Endothelial cell of umbilical vein (primary cell): Measurements from ENCODE around the gene DARS1. TPM values are rescaled to one million over a fixed set of nuclear protein-coding genes. Genes with fewer than 3 reads are reported as not detected.
A peak's percentile ranks its signal among the peaks of the same experiment; 100 is the strongest.

Source experiments
- BruUV-seq: library from RNA; stranded (reverse); fragments of 400-500 nt; replicated peaks from 2 replicates; lab custom pipeline; 2021; lab: Mats Ljungman, UMichigan
- CTCF ChIA-PET: fragments of 300-600, 350-600 bp; sonication (Branson Sonifier 250); formaldehyde crosslinking; loops from one replicate; lab custom pipeline; 2021; ENCODE audit warnings: antibody characterized with exemption, inconsistent platforms; lab: Charles Lee
- POLR2A ChIA-PET: fragments of 300-600, 350-600 bp; sonication (Branson Sonifier 250); formaldehyde crosslinking; loops from one replicate; lab custom pipeline; 2021; ENCODE audit warnings: antibody characterized with exemption, inconsistent platforms; lab: Charles Lee
- DNase-seq: peaks from one replicate; pipeline ENCODE4 v3.0.0-alpha.2; 2011; ENCODE audit warnings: low read depth, low spot score
- FAIRE-seq: peaks from 2 replicates; lab custom pipeline; 2011; peaks lifted over from hg19 to GRCh38; lab: Jason Lieb, UNC
- H2AFZ ChIP-seq: 2 replicates; pipeline ENCODE4 v1.6.0; 2012; ENCODE audit warnings: low read depth, low read length, control low read depth, inconsistent platforms
- H3K27ac ChIP-seq: 2 replicates; pipeline ENCODE4 v1.5.1; 2011; ENCODE audit warnings: low read depth, mild to moderate bottlenecking, control low read depth, low read length, moderate library complexity; ENCODE audit not compliant: insufficient read depth
- H3K27me3 ChIP-seq, 2 experiments: 2 replicates each; pipeline versions ENCODE4 v1.6.0 to v1.6.1; 2011; ENCODE audit warnings: low read length in 2 of 2, mixed read lengths in 1 of 2; ENCODE audit not compliant: control insufficient read depth in 2 of 2, insufficient read depth in 2 of 2
- H3K36me3 ChIP-seq, 2 experiments: 2 replicates in 1 of 2; 3 replicates in 1 of 2; pipeline ENCODE4 v1.5.1; 2011; ENCODE audit warnings: low read length in 2 of 2, mild to moderate bottlenecking in 1 of 2, moderate library complexity in 1 of 2; ENCODE audit not compliant: control insufficient read depth in 2 of 2, insufficient read depth in 2 of 2; ENCODE audit errors: extremely low read depth in 1 of 2
- H3K4me1 ChIP-seq: 3 replicates; pipeline ENCODE4 v1.5.1; 2011; ENCODE audit warnings: mild to moderate bottlenecking, low read length; ENCODE audit not compliant: control insufficient read depth, insufficient read depth; ENCODE audit errors: extremely low read depth
- H3K4me2 ChIP-seq: 2 replicates; pipeline ENCODE4 v1.6.1; 2011; ENCODE audit warnings: low read length, control low read depth, mixed read lengths; ENCODE audit not compliant: insufficient read depth
- H3K4me3 ChIP-seq, 3 experiments: fragments of 200-600 bp in 1 of 3; sonication (generic), shearing (Covaris generic) in 1 of 3; replicated peaks in 1 of 3; 2 replicates each; pipeline ENCODE4 v1.5.1; 2011 to 2016; ENCODE audit warnings: control low read depth in 3 of 3, low read length in 3 of 3, mild to moderate bottlenecking in 2 of 3, inconsistent platforms in 1 of 3, low read depth in 1 of 3, moderate library complexity in 1 of 3; ENCODE audit not compliant: insufficient read depth in 1 of 3
- H3K79me2 ChIP-seq: 2 replicates; pipeline ENCODE4 v1.6.0; 2012; ENCODE audit warnings: low read length, inconsistent platforms; ENCODE audit not compliant: control insufficient read depth, insufficient read depth
- H3K9ac ChIP-seq: replicated peaks from 2 replicates; pipeline ENCODE3; 2011; ENCODE audit warnings: low read length, control low read depth; ENCODE audit not compliant: insufficient read depth; ENCODE audit errors: extremely low read depth
- H3K9me1 ChIP-seq: replicated peaks from 3 replicates; pipeline ENCODE4 v1.6.0; 2011; ENCODE audit warnings: mild to moderate bottlenecking, low read length; ENCODE audit not compliant: control insufficient read depth, insufficient read depth; ENCODE audit errors: extremely low read depth
- H3K9me3 ChIP-seq: replicated peaks from 2 replicates; pipeline ENCODE4 v1.5.1; 2012; ENCODE audit warnings: low read length, inconsistent platforms; ENCODE audit not compliant: control insufficient read depth, insufficient read depth
- H4K20me1 ChIP-seq: replicated peaks from 2 replicates; pipeline ENCODE3; 2011; ENCODE audit warnings: mild to moderate bottlenecking, low read length; ENCODE audit not compliant: control insufficient read depth, insufficient read depth; ENCODE audit errors: extremely low read depth
- EZH2 ChIP-seq: IDR thresholded peaks from 2 replicates; pipeline ENCODE4 v1.6.1; 2012; ENCODE audit warnings: borderline replicate concordance, low read depth, mild to moderate bottlenecking, moderate library complexity, low read length, inconsistent platforms; ENCODE audit not compliant: severe bottlenecking
- FOS ChIP-seq: IDR thresholded peaks from 2 replicates; pipeline ENCODE4 v1.6.1; 2011; ENCODE audit warnings: mild to moderate bottlenecking, low read length, moderate library complexity, borderline replicate concordance; ENCODE audit not compliant: insufficient read depth
- GATA2 ChIP-seq: IDR thresholded peaks from 2 replicates; pipeline ENCODE4 v1.7.0; 2011; ENCODE audit warnings: low read depth, mild to moderate bottlenecking, moderate library complexity, mixed read lengths, low read length; ENCODE audit not compliant: insufficient read length, insufficient read depth
- JUN ChIP-seq: IDR thresholded peaks from 2 replicates; pipeline ENCODE4 v1.6.1; 2011; ENCODE audit warnings: borderline replicate concordance, low read depth; ENCODE audit not compliant: insufficient read length, insufficient read depth
- MYC ChIP-seq: IDR thresholded peaks from one replicate; pipeline ENCODE4 v1.6.1; 2011; ENCODE audit warnings: mild to moderate bottlenecking, low read depth, low read length
- POLR2A ChIP-seq: IDR thresholded peaks from 2 replicates; pipeline ENCODE4 v1.6.1; 2012; ENCODE audit warnings: low read depth, mild to moderate bottlenecking, control low read depth, low read length
- POLR2AphosphoS5 ChIP-seq: IDR thresholded peaks from 2 replicates; pipeline ENCODE4 v1.6.1; 2012; ENCODE audit warnings: low read depth, mild to moderate bottlenecking, control low read depth, low read length, moderate library complexity; ENCODE audit not compliant: insufficient read depth
- dilution Hi-C: fragments of 300-500 bp; cut with MboI; formaldehyde crosslinking; loops from one replicate; pipeline ENCODE4 v1.15.0; 2019; ENCODE audit warnings: low sequenced_read_pairs; ENCODE audit not compliant: extremely low pct_ligation_motif_present
- intact Hi-C: fragments of 100-400 bp; cut with micrococcal nuclease; formaldehyde crosslinking; loops from one replicate; pipeline ENCODE4 v1.10.0; 2022
- polyA plus RNA-seq, 4 experiments: library from polyadenylated mRNA; depleted of rRNA in 3 of 4; stranded (reverse) in 3 of 4; unstranded in 1 of 4; fragments of >200 nt; gene quantifications; 2 replicates each; pipeline versions ENCODE4 v1.2.1 to v1.2.3, GENCODE V29; 2011 to 2012; ENCODE audit warnings: missing spikeins in 1 of 4
- total RNA-seq: library from RNA; stranded (reverse); gene quantifications from 2 replicates; pipeline ENCODE4 v1.2.3, GENCODE V29; 2021
- TF ChIP-seq, protein P1 (sequence below), 2 donors: IDR thresholded peaks; 1 replicate in 1 of 2; 2 replicates in 1 of 2; pipeline ENCODE4 v1.5.1; 2011; ENCODE audit warnings: low read length in 2 of 2, mild to moderate bottlenecking in 2 of 2, moderate library complexity in 2 of 2, control low read depth in 1 of 2, inconsistent platforms in 1 of 2, low read depth in 1 of 2; ENCODE audit not compliant: insufficient read depth in 1 of 2; ENCODE audit errors: extremely low read depth in 1 of 2
- TF ChIP-seq, protein P2 (sequence below): IDR thresholded peaks from 2 replicates; pipeline ENCODE4 v1.6.1; 2011; ENCODE audit not compliant: insufficient read depth, insufficient read length

DARS1 gene
- total and polyA plus RNA-seq, 2 donors (not counting 3 experiments of a cell fraction or from before 2014, with no cell fraction given) = 20.9 to 41.5 TPM

DNA sequence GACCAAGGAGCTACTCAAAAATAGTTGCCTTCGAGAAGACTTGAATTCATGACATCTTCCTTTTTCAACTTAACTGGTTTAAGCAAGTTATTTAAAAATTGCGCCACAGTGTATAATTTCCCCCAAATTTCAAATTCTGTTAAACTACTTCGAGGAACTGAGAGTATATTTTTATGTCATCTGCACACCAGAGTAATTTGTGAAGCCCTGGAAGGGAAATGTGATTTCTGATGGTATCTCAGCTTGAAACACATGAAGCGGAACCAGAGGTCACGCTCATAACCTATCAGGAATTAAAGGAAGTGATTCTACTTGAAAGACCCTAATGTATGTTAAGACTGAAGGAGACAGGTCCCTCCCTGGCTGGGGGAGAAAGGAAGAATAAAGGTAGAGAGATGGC is 33.9 kb upstream of the DARS1 start:
- H3K9me3 ChIP-seq = no peaks in the 10 kb centered on the region
- peaks cover 15 to 19% of the 10 kb centered on the region in 2 experiments for H3K27me3 ChIP-seq
- POLR2A ChIA-PET = no interaction called here
- H3K4me2 ChIP-seq = no peak overlapping the region
- H3K9me1 ChIP-seq = no peaks in the 10 kb centered on the region
- no peak overlapping the region for H3K4me3 ChIP-seq
- intact Hi-C loops = no loop called here
- CTCF ChIA-PET = no interaction called here
- BruUV-seq = no TSS peak
- FAIRE-seq (no peak), DNase-seq (no peak)
- H3K9ac ChIP-seq = no peak overlapping the region
- TF ChIP-seq JUN = no peak
- TF ChIP-seq GATA2 = peak; percentile 59
- H2AFZ ChIP-seq = no peak overlapping the region
- H4K20me1 ChIP-seq = no peaks in the 10 kb centered on the region
- peaks cover 3% of the 10 kb centered on the region for H3K4me1 ChIP-seq
- dilution Hi-C loops = no loop called here
- H3K79me2 ChIP-seq = no peaks in the 10 kb centered on the region
- H3K27ac ChIP-seq = no peak overlapping the region
- H3K36me3 ChIP-seq = no peaks in the 10 kb centered on the region

DNA sequence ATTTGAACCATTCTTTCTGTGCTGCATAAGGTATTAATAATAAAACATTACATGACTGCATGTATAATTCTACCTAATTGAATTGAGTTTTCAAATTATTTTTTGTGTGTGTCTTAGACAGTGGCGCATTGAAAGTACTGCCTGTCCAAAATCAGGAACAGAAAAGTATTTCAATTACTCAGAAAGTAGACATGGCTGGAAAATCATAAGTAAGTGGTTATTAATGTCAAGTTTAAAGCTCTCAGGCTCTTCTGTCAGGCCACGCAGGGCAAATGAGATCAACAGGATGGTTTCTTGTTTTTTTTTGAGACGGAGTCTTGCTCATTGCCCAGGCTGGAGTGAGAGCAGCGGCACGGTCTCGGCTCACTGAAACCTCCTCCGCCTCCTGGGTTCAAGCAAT is 32.4 kb upstream of the DARS1 start:
- CTCF ChIA-PET = no interaction called here
- Histone ChIP-seq H3K4me1 (peaks cover 3% of the 10 kb centered on the region), H3K9me3 (no peaks in the 10 kb centered on the region), H3K27ac (no peak overlapping the region), H3K9ac (no peak overlapping the region), H3K4me2 (no peak overlapping the region), H3K9me1 (no peaks in the 10 kb centered on the region), H3K36me3 (no peaks in the 10 kb centered on the region), H2AFZ (no peak overlapping the region), H3K4me3 (no peak overlapping the region), H3K79me2 (no peaks in the 10 kb centered on the region), H3K27me3 (peaks cover 13 to 18% of the 10 kb centered on the region in 2 experiments), H4K20me1 (no peaks in the 10 kb centered on the region)
- no peak for DNase-seq
- no peak for FAIRE-seq
- dilution Hi-C loops (no loop called here), intact Hi-C loops (no loop called here)
- no TSS peak for BruUV-seq
- POLR2A ChIA-PET = no interaction called here
- no peak for TF ChIP-seq POLR2A
- no peak for TF ChIP-seq MYC
- TF ChIP-seq, protein P1, sequence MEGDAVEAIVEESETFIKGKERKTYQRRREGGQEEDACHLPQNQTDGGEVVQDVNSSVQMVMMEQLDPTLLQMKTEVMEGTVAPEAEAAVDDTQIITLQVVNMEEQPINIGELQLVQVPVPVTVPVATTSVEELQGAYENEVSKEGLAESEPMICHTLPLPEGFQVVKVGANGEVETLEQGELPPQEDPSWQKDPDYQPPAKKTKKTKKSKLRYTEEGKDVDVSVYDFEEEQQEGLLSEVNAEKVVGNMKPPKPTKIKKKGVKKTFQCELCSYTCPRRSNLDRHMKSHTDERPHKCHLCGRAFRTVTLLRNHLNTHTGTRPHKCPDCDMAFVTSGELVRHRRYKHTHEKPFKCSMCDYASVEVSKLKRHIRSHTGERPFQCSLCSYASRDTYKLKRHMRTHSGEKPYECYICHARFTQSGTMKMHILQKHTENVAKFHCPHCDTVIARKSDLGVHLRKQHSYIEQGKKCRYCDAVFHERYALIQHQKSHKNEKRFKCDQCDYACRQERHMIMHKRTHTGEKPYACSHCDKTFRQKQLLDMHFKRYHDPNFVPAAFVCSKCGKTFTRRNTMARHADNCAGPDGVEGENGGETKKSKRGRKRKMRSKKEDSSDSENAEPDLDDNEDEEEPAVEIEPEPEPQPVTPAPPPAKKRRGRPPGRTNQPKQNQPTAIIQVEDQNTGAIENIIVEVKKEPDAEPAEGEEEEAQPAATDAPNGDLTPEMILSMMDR (IDR thresholded peaks at IDR 0.05; ENCODE audit: extremely low read depth in 1 of 2, insufficient read depth in 1 of 2, low read depth in 1 of 2, low read length in 2 of 2) = no peak
- TF ChIP-seq POLR2AphosphoS5 = no peak
- no peak for TF ChIP-seq JUN
- TF ChIP-seq, protein P2, sequence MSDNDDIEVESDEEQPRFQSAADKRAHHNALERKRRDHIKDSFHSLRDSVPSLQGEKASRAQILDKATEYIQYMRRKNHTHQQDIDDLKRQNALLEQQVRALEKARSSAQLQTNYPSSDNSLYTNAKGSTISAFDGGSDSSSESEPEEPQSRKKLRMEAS = no peak
- TF ChIP-seq GATA2 = no peak
- TF ChIP-seq FOS = no peak
- TF ChIP-seq EZH2 = no peak
